Hematopoietic multipotent progenitor cell (in vitro differentiated cells): ENCODE results near the gene KLHL1. TPM values are rescaled to one million over a fixed set of nuclear protein-coding genes. Genes with fewer than 3 reads are reported as not detected.

Experiments
- DNase-seq, 3 donors: peaks; one replicate each; pipeline ENCODE4 v3.0.0-alpha.2; 2011 to 2015; ENCODE audit warnings: low read depth in 2 of 3, low spot score in 2 of 3
- total RNA-seq: library from RNA; depleted of rRNA; stranded (reverse); fragments of >200 nt; gene quantifications from one replicate; pipeline ENCODE4 v1.2.3, GENCODE V29; 2012

KLHL1 gene
- total RNA-seq, 1 donor: not detected

DNA sequence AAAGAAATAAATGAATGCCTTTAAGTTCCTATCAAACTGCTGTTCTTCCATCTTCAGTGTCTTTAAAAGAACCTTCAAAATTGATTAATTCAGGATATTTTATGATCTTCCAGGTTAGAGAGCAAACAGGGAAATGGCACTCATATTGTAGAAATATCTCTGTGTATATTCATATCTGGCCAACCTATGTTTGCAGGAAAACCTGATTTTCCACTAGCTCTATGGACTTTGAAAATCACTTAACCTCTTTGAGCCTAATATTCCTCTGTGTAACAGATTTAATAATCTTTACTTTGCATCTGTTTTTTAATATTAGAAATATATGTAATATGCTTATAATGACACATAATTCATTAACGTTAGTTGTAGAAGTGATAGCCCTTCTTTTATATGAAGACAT, 228.3 kb downstream of the KLHL1 start:
- no peak for DNase-seq

DNA sequence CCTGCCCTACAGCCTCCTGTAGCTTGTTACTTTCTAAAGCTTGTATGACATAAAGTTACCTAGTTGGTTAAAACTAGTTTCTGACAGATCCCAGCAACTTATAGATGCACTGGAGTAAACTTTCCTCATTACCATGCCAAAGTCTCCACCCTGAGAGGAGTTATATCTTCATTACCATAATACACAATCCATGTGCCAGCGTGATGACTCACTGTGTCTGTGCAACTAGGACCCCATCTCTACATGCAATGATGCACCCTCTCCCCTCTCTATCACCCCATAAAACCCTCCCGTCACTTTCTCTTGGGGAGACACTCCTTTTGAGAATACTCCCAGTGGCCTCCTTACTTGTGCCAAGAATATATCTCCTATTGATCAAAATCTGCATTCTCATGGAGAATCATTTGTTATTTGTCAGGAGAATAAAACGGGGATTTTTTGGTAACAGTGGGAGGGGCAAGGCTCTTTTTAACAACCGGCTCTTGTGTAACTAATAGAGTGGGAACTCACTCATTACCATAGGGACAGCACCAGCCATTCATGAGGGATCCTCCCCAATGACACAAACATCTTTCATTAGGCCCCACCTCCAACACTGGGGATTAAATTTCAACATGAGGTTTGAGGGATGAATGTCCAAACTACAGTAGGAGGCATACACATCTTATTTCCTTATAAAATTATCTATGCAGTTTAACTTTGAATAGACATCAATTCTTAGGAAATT, 235.8 kb downstream of the KLHL1 start:
- DNase-seq: no peak

DNA sequence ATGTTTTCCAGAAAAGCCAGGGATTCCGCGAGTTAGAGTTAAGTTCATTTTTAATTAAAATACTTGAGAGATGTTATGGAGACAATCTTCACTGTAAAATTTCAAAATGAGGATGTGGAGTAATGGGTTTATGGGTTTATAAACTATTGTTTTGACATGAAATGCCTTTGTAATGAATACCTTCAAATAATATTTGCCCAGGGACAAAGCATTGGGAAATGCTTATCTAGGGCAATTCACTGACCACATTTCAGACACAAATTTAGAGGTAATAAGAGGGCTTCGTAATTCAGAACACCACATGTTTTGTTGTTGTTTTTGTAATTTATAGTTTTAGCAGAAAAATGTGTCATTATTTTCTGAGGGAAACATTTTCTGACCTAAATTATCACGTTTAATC, 241.7 kb downstream of the KLHL1 start:
- no peak for DNase-seq

DNA sequence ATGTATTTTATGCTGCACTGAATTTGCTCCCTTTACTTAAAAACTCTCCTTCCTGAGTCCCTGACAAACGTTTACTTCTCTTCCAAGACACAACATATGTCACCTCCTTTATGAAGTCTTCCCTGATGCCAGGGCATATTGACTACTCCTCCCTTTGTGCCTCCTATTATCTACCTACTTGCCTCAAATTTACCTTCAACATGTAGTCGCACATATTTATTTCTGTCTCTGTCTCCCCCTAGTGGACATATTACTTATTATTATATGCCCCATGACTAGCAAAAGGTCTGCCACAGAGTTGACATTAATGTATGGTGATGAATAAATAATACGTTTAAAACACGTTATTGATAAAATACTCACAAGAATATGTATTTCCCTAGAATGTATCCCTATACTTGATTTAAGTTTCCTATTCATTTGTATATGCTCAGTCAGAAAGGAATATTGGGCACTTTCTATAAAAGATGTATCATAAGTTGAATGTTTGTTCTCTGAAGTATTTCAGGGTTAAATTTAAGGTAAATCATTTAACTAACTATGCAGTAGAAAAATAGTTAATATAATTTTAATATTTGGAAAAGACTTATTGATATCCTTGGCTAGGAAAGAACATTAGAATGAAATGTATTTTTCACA, 250.9 kb downstream of the KLHL1 start:
- peak in 2 of 3 donors; percentile 30 to 66 for DNase-seq

DNA sequence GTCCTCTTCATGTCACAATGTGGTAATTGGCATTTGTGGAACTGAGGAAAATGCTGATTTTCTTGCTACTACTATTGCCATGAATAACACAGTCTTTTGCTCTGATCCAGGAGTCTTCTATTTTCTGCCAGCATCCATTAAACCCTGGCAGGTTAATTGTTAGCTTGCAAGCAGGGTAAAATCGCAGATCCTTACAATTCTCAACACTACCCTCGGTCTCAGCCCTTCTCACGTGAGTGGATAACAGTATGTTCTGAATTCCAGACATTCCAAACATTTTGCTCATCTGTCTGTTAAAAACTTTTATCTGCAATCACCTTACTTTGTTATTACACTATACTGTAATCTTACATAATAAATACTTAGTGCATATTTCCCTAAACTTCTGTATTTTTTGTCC, 251.9 kb downstream of the KLHL1 start:
- no peak for DNase-seq

DNA sequence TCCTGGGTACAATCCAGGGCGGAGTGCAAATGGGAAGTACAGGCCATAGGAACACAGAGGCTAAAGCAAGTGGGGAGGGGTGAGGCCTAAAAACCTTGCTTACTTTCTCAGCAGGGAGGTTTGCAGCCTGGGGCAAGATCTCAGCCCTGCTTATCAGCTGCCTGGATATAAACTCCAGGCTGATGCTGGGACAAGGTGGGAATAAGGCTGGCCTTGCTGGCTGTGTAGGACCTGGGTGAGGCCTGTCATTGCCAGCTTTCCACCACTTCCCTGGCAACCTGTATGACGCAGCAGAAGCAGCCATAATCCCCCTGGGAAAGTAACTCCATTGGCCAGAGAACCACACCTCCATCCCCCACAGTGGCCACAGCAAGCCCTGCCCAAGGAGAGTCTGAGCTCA, 279.7 kb downstream of the KLHL1 start:
- no peak for DNase-seq

DNA sequence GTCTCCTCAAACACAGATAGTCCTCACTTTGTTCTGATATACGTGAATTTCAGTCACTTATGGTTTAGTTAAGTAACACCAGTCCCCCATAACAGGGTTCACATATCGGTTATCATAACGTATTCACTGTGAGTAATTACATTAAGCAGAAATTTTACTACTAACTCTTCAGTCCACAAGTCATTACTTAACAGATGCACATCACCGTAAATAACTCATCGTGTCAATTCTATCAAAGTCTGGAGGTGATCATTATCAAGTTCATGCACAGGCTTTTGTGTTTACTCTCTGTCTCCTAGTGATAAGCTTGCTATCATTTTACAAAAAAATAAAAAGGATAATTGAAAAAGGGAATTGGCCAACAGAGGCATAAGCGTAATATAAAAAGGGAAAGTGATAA, 288.1 kb downstream of the KLHL1 start:
- DNase-seq: no peak

DNA sequence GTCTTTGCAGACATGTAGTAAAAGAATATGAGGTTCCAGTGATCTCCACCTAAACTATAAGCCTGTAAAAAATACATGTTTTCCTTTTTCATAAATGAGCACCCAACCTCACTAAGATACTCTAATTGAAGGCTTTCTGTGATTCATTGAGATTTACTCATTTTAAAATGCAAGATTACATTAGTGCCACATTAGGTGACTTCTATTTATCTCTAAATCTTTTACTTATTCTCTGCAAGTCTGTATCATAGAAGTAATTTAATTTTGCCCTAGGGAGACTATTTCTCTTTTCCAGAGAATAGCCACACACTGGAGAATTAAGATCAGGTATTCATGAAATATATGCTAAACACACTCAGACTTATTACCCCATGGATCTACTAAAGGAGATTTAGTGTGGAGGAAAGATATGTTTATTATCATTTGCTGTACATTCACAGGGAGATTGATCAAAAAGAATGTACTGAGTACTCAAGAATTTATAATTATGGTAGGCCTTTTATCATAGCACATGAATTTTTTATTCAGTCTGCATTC, 290.9 kb downstream of the KLHL1 start:
- no peak for DNase-seq

DNA sequence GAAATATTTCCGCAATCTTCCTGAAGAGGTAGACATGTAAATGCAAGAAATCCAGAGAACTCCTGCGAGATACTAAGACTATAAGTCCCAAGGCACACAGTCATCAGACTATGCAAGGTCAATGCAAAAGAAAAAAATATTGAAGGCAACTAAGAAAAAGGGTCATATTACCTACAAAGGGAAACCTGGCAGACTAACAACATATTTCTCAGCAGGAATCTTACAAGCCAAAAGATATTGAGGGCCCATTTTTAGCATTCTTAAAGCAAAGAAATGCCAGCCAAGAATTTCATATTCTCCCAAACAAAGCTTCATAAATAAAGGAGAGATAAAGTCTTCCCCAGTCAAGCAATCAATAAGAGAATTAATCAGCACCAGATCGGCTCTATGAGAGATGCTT, 299.1 kb downstream of the KLHL1 start:
- DNase-seq: no peak

DNA sequence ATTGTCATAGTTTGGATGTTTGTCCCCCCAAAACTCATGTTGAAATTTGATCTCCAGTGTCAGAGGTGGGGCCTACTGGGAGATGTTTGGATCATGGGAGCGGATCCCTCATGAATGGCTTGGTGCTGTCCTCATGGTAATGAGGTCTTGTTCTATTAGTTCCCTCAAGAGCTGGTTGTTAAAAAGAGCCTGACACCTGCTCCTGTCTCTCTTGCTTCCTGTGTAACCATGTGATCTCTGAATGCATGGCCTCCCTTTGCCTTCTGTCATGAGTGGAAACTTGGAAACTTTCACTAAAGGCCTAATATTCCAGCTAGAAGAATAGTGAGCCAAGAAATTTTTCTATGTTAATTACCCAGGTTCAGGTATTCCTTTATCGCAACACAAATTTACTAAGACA, 312.0 kb downstream of the KLHL1 start:
- no peak for DNase-seq

DNA sequence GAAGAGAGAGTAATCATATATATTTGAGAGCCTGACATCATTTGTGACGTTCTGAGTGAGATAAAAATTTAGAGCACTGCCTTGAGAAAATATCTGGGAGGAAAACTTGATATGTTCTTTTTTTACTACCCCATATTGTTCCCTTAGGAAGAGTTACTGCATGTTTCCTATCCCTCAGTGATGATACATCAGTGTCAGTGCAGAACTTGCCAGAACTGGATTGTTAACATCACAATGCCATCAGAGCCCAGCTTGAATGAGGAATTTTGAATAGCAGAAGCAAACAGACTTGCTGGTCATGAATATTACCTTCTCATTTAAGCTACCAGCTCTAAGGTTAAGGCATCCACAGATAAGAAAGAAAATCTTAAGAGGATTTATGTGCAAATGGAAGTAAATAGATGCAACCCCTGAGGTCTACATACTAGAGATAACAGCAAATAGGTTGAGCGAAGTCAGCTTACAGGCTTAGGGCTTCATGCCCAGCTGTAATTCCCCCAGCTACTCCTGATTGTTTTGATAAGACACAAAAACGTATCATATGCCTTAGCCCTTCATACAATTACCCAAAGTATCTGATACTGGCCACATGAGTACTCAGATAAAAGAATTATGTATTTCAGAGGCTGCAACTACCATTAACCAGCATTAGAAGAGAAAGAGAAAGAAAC, 314.3 kb downstream of the KLHL1 start:
- no peak for DNase-seq

DNA sequence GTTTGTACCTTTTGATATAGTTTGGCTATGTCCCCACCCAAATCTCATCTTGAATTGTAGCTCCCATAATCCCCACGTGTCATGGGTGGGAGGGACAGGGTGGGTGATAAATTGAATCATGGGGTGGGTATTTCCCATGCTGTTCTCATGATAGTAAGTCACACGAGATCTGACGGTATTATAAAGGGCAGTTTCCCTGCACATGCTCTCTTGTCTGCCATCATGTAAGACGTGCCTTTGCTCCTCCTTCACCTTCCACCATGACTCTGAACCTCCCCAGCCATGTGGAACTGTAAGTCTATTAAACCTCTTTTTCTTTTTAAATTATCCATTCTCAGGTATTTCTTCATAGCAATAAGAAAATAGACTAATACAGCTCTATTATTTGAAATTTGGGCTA, 331.3 kb downstream of the KLHL1 start:
- no peak for DNase-seq

DNA sequence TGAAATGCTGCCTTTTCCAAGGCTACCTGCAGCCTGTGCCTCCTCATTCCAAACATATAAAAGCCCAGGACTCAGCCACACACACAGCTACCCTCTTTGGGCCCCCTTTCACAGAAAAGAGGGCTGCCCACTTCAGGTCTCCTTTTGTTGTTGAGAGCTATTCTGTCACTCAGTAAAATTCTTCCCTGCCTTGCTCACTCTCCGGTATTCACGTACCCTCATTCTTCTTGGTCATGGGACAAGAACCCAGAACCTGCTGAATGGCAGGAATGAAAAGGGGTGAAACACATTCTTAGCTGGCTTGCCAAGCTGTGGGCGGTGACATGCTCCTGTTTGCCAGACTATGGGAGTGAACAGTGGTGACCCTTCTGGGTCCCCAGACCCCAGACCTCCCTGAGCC, 338.6 kb downstream of the KLHL1 start:
- DNase-seq: no peak

DNA sequence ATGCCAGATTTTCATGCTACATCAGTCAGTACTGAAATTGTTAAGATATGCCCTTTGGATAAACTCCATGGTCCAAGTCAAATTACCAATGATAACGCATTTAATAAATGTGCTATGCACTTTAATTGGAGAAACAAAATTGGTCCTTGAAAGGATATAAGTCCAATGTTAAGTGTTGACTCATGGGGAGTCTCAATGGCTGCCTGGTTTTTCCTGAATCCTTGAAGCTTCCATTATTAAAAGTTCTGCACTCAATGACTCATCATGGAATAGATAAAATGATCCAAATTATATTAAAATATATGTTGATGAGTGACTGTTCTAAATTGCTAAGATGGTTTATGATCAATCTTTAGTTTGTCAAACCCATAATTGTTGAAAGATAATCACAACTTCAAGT, 346.7 kb downstream of the KLHL1 start:
- no peak for DNase-seq

DNA sequence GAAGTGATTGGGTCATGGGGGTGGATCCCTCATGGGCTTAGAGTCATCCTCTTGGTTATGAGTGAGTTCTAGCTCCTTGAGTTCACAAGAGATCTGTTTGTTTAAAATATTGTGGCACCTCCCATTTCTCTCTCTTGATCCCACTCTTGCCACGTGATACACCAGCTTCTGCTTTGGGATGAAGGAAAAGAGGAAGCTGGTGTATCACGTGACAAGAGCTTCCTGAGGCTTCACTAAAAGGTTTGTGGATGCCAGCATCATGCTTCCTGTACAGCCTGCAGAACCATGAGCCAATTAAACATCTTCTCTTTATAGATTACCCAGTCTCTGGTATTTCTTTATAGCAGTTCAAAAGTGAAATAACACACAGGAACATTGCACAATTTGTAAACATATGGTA, 353.2 kb downstream of the KLHL1 start:
- no peak for DNase-seq

DNA sequence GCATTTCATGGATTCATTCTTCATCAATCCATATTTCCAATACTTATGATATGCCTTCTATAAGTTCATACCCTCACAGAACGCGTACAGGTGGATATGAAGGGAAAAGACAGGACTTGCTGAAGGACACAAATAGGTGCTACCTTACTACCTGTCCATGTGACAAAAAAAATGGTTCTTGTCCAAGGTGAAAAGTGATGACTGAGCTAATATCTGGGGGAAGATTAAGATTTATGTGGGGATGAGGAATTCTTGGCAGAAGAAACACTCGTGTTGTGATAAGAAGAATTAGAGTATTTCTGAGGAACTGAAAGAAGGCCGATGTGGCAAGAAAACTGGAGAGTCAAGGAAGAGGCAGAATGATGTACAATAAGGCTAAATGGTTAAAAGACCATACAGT, 357.0 kb downstream of the KLHL1 start:
- no peak for DNase-seq

DNA sequence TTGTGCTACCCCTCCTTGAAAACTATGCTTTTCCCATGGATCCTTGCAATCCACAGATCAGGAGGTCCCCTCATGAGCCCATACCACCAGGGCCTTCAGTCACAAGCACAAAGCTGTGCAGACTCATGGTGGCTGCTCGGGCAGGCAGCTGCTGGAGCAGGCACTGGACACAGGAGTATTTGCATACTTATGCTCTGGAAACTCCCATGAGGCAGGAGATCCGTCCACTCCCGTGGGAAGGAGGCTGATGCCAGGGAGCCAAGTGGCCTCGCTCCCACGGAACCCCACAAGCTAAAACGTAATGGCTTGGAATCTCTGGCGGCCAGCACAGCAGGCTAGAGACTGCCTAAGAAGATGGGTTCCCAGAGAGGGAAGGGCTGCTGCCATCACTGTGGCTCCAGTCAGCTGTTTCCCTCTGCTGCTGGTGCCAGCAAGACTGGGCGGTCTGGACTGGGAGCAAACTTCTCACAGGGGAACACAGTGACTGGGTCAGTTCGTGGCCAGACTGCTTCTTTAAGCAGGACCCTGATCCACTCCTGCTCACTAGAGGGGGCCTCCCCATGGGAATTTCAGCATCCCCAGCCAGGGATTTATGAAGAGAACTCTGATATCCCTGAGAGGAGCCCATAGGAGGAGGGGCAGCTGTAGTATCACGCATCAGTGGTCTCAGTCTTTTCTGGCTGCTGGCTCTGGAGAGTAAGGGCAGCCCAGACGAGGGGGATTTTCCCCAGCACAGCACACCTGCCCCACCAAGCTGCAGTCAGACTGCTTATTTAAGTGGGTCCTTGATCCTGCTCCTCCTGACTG, 370.9 kb downstream of the KLHL1 start:
- DNase-seq: no peak

DNA sequence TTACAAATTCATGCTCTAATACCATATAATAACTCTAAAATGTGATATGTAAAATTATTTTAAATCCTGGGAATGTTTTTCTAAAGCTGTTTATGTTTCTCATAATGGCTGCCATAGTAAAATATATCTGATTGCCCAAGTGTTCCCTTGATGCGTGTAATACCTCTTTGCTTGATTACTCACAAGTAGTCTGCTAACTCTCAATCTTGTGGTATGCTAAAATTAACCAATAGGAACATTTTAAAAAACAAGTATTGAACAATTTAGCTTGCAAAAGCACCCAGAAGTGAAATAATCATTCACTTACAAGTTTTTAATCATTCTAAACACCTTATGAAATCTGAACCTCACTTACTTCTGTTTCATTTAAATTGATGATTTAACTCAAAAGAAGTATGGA, 386.6 kb downstream of the KLHL1 start:
- no peak for DNase-seq

DNA sequence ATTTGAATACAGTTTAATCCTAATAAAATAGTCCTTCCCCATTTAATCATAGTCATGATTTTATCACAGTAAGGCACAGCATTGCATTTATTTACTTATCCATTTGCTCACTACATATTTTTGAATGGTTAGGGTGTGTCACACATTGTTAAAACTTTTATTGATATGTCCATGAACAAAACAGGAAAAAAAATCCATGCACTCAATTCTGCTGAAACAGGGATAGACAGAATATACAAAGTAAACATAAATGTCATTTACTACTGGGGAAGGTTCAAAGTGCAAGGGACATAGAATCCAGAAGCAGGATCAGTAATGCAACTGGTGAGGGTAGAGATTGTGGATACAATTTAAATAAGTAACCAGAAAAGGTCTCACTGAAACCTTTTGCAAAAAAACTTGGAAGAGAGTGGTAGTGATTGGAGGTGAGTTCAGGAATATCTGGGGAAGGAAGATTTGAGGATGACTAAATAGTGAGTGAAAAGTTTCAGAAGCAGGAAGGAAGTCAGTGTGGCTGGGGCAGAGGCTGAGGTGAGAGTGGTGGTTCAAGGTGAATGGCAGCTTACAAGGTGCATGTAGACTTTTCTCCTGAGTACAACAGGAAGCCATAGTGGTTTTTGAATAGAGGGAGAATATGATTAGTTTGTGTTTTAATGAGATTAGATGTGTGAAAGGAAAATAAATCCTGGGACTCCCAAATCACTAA, 387.8 kb downstream of the KLHL1 start:
- no peak for DNase-seq

DNA sequence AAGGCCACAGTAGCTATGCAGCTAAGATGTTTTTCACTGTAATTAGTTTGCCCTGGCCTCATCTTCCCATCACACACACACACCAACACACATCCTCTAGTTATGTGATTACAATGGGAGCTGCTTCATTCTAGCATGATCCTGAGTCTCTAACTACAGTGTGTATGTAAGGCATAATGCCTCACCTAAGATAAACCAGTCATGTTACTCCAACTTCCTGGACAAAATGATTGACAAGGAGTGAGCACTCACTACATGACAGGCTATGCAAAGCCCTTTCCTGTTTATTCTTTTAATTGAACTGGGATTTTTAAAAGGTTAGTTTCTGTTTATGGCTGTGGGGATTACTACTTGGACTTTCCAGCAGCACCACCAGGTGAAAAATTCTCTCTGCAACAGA, 401.4 kb downstream of the KLHL1 start:
- DNase-seq: no peak
